Fibroblast of upper back skin (primary cell): ENCODE measurements around the gene ALS2CL.
"Not testable (repeated sequence)": the region's sequence is repeated elsewhere in the genome, so short reads cannot be mapped to it uniquely, and the experiment has no call there.

ENCODE experiments used
- DNase-seq: peaks from one replicate; pipeline ENCODE4 v3.0.0-alpha.2; 2013

The ALS2CL gene

GRCh38 chr3:46704346-46704745, 10.9 kb upstream of the ALS2CL start:
- DNase-seq: not testable (repeated sequence)

DNA sequence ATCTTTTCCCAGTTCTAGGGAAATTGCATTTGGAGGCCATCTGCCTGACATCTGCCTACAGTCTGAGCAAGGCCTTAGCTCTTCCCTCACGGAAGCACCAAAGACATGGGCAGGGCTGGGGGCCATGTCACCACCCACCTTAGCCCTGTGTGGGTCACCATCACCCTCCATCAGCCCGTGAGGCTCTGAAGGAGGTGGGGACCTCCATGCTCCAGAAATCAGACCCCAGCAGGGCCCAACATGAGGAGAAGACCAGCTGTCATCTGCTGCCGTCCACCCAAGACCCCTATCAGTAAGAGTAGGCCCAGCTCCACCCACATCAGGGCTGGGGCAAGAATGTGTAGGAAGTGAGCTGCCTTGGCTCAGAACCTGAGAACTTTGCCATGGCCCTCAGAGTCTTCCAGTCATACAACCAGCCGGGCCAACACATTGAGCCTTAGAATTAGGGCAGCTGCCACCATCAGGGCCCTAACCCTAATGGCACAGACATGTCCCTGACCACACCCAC, 9.6 kb upstream of the ALS2CL start:
- DNase-seq: no peak

- no peak for DNase-seq
Measured at GRCh38 chr3:46702246-46703012, 8.9 kb upstream of the ALS2CL start.

DNA sequence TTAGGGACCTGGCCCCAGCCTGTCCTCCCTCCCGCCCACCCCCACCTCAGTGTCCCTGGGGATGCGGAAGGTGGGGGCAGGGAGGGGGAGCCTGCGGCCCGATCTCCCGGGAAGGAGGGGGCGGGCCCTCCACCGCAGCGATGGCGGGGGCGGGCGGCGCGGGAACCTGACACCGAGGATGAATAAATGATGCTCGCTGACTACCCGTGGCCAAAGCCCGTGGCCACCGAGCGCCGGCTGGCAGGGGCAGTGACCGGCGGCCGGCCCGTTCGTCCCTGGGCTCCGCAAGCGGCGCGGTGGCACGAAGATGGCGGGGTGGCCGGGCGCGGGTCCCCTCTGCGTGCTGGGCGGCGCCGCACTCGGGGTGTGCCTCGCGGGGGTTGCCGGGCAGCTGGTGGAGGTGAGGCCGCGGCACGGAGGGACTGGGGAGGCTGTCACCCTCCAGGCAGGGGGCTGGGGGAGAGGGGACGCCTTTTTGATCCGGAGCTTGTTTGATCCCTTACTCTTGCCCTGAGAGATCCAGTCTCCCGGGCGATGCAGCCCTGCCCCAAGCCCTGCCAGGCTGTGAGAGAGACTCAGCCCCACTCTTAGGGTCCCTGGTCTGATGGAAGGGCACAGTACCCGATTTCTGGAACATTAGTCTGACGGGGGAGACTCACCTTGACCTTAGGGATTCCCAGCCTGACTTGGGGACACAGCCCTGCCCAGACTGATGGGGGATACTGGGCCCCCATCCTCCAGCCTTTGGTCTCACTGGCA, 7.9 kb upstream of the ALS2CL start, which contains the start of gene TMIE:
Gene TMIE (plus strand): TSS at position 212 of the 759 bp plus-strand sequence. CDS start 96 bp downstream, at position 308.
- no peak for DNase-seq

DNA sequence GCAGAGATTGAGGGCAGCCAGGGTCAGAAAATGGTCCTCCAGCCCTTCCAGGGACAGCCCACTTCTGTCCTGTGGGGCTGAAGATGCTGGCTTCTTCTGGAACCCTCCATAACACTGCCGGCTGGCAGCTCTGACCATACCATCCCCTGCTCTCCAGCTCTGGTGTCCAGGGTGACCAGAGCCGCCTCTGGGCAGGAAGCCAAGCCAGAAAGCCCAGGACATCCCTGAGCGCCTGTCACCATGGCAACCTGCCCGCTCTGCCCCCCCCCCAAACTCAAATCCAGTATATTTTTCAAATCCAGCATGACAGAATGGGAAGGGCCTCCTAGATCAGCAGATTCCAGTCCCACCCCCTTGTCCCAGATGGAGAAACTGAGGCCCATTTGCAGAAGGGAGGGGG, 7.3 kb upstream of the ALS2CL start:
- no peak for DNase-seq

GRCh38 chr3:46699676-46700523, 6.4 kb upstream of the ALS2CL start:
- no peak for DNase-seq

DNA sequence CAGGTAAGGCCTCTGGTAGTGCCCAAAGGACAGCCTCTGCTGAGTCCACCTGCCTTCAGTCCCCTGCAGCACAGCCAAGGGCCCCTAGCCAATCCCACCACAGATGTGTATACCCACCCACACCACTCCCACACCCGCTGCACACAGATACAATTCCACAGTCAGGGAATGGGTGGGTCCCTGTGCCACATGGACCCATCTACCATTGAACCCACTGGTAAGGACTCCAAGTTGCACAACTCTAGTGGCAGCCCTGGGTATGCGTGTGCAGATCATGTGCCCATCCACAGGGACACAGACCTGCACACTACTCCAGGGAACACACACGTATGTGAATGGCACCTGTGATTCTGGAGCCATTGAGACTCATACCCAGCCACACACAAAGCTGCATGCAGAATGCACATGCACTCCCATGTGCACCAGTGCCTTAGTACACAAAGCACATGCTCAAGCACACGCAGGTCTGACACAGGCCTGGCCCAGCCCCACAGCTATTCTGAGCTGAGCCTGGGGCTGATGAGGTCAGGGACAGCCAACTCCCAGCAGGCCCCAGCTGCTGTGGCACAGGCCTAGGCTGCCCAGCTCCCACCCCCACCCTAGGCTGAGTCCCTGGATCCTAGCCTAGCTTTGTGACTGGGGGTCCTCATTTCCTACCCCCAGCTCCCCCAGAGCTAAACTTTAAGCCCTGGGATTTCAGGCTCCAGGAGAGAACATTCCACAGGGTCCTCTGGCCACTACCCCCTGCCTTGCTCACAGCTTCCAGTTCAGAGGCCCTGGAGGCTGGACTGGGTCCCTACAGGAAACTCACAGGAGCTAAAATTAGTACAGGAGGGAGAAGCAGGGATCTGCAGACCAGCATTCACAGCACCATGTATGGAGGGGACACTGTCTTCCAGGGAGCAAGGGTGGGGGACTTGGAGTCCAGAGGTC, 2.7 kb upstream of the ALS2CL start:
- peak; percentile 33 for DNase-seq

DNA sequence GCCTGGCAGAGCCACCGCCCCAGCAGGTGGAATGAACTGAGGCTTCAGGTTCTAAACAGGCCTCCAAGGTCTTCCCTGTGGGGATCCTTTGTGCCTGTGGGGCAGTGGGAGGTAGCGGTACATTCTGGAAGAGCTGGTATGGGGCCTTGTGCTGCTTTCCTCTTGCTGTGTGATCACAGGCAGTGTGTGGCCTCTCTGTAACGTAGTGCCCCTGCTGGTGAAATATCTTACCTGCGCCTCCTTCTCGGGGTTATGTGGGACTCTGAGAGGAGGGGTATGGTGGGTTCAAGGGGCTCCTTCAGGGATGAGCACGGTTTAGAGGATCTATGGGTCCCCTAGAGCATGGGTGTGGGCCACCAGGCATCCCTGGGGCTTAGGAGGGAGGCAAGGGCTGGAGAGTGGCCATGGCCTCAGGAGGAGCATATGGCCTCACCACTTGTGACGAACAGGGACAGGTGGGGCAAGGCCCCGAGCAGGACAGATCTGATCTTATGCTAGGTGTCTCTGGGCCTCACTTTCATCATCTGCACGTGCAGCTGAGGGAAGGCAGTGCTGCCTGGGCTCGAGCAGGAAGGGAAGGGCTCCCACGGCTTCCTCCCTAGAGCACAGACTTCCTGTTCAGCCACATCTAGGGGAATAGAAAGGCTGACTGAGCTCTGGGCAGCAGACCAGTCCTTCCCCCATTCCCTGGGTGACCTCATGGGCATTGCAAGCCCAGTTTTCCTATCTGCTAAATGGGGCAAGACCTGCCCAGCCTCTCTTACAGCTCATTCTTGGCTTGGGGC, 1.9 kb upstream of the ALS2CL start:
- DNase-seq: no peak

DNA sequence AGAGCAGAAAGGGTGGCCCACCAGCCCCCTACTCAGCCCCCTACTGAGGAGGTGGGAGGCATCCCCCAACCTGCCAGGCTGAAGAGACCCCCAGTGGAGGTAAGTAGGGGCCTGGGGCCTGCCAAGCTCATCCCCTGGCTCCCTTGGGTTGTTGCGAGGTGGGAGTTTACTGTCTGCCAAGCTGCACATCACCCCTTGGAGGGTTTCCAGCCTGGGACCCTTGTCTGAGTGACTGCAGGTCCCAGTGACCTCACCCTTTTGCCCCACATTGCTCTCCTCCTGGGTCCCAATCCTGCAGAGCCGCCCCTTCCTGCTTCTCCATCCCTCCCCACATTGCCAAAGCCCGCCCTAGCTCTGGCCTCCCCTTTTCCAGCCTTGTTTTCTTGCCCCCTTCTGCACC, 1.0 kb upstream of the ALS2CL start:
- DNase-seq: no peak

DNA sequence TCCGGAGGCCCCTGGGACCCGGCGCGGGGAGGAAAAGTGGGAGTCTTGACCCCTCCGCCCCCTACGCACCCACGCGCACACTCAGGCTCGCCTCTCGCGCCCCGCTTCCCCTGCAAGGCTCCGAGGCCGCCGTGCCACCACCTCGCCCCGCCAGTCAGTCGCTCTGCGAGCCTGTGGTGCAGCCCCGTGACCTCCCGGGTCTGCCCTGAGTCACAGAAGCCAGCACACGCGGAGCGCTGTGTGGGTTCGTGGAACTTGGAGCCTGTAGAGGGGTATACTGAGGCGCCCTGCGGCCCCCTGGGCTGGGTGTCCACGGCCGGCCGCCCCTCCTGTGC, 380 bp upstream of the ALS2CL start:
- DNase-seq: no peak

DNA sequence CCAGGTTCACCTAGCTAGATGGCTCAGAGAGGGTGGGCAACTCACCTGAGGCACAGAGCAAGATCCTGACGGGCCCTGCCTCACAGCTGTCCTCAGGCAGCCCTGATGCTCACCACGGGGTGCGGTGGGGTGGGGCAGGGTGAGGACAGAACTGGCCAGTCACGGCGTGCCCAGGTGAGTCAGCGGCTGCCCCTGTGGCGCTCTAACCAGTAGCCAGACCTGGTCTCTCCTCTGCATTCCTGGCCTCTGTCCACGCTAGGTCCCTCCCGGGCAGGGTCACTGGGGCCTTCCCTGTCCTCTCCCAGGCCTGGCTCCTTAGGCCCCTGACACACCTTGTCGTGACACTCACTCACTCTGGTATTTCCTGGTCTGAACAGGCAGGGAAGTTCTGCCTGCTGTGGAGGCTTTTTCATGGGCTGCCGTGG, 901 bp downstream of the ALS2CL start:
- DNase-seq: no peak

- DNase-seq: no peak
Measured at GRCh38 chr3:46690798-46691197, 2.7 kb downstream of the ALS2CL start.

DNA sequence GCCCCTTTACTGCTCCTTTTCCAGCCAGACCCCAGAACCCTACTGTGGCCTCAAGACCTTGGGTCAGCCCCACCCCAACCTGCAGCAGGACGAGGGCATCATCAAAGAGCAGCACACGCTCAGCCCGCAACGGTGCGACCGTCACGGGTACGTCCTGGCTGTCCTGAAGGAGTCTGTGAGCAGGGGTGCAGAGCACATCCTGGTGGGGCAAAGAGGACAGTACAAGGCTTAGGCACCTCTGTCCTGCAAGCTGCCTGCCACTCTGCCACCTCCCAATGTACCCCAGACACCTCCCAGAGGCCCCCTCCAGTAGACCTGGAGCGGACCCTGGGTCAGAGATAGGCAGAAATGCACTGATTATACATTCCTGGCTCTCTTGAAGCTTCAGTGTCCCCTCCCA, 8.0 kb downstream of the ALS2CL start:
- DNase-seq: no peak

DNA sequence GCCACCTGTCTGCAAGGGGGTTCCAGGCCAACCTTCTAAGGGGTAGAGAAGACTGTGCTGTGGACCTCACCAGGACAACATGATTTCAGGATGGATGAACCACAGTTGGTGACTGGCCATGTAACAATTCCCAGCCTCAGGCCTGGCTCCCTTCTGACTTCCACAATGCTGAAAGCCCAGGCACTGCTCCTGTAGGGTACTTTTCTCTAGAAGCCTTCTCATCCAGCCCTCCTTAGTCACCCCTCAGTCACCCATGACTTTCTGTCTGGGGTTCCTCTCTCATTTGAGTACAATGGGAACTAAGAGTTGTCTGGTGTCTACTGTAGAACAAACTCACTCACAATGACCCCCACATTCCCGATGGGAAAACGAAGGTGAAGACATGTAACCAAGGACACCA, 8.6 kb downstream of the ALS2CL start:
- no peak for DNase-seq

- no peak for DNase-seq
Measured at GRCh38 chr3:46682974-46683373, 10.5 kb downstream of the ALS2CL start.

DNA sequence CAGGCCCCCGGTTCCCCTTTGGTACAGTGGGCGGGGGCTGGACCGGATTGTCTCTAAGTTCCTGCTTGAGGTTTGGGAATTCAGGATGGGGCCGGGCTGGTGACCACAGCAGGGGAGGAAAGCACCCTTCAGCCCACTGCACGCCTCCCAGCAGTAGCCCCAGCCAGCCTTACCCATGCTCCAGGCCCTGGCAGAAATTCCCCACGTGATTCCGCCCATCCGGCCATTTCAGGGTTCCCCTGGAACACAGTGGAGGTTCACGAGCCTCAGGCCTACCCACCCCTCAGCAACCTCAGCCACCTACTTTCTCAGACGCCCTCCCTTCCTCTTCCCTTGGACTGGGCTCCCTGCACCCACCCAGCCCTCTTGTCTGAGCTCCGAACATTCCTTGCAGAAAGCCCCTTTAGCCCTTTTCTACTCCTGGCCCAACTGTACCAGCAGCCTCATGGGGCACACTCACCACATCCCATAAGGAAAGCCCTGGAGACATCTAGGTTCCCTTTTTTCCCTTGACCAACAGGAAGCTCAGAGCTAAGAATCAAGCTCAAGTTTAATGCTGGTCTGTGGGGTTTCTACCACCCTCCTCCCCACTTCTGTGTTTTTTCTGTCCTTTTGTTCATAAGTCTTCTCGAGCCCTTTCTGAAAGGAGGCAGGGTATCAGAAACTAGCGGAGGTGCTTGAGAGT, 11.5 kb downstream of the ALS2CL start:
- DNase-seq: no peak

DNA sequence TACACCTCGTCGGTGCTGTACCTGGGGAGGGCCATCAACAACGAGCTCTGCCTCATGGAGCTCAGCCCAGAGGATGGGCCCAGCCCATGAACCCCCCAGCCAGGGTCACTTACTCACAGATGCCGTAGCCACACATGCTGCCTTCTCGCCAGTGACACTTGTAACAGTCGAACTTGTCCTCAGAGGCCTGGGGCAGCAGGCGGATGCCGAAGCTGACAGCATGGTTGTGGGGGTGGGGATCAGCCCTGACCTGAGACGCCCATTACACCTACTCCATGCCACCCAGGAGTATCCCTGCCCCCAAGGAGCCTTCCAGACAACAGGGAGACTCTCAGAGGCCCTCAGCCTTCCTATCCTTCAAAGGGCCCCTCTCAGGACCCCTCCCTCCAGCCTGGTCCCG, 12.1 kb downstream of the ALS2CL start:
- DNase-seq: no peak

- no peak for DNase-seq
Measured at GRCh38 chr3:46680298-46680826, 13.1 kb downstream of the ALS2CL start.

DNA sequence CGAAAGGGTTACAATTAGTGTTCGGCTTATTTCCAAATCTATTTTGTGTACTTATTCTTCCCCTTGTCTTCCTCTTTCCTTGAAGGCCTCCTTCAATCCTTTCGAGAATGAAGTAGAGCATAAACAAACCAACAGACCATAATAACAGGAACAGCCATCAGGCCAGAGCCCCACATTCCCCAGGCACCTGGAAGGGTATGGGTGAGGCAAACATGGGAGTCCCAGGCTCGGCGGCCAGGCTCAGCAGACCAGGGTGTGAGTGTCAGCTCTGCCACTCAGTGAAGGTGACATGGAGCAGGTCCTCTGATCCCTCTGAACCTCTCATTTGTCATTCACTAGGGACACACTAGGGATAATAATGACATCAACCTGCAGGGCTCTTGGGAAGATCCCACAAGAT, 13.8 kb downstream of the ALS2CL start:
- no peak for DNase-seq

GRCh38 chr3:46678280-46678679, 15.2 kb downstream of the ALS2CL start:
- DNase-seq: no peak

- DNase-seq: no peak
Measured at GRCh38 chr3:46677411-46677726, 16.1 kb downstream of the ALS2CL start.
